ENCODE measurements around the gene SEC14L5.

The SEC14L5 gene

GRCh38 chr16:5005916-5006315 lies 47.8 kb downstream of the SEC14L5 start:
- Histone ChIP-seq H3K4me3 (ENCODE audit: low read length) (no peak overlapping the region), H3K27me3 (replicated peaks; ENCODE audit: control insufficient read depth, insufficient read depth, low read length) (peaks cover 29% of the 10 kb centered on the region), H3K36me3 (ENCODE audit: control insufficient read depth, insufficient read depth, low read length, severe bottlenecking) (no peaks in the 10 kb centered on the region), H3K4me1 (ENCODE audit: control insufficient read depth, insufficient read depth, low read length) (no peaks in the 10 kb centered on the region), H3K9me3 (ENCODE audit: control insufficient read depth, low read length) (no peaks in the 10 kb centered on the region), H3K9ac (ENCODE audit: low read length) (no peak overlapping the region)
- no peak for DNase-seq (ENCODE audit: low read depth)

- DNase-seq (ENCODE audit: low read depth), result no peak
- Histone ChIP-seq H3K27me3 (replicated peaks; ENCODE audit: control insufficient read depth, insufficient read depth, low read length) (peaks cover 35% of the 10 kb centered on the region), H3K36me3 (ENCODE audit: control insufficient read depth, insufficient read depth, low read length, severe bottlenecking) (no peaks in the 10 kb centered on the region), H3K9ac (ENCODE audit: low read length) (no peak overlapping the region), H3K9me3 (ENCODE audit: control insufficient read depth, low read length) (no peaks in the 10 kb centered on the region), H3K4me1 (ENCODE audit: control insufficient read depth, insufficient read depth, low read length) (no peaks in the 10 kb centered on the region), H3K4me3 (ENCODE audit: low read length) (no peak overlapping the region)
These were observed 48.4 kb downstream of the SEC14L5 start for GRCh38 chr16:5006348-5007193.

GRCh38 chr16:5007256-5007655 lies 49.1 kb downstream of the SEC14L5 start:
- Histone ChIP-seq H3K4me3 (ENCODE audit: low read length) (no peak overlapping the region), H3K36me3 (ENCODE audit: control insufficient read depth, insufficient read depth, low read length, severe bottlenecking) (no peaks in the 10 kb centered on the region), H3K9me3 (ENCODE audit: control insufficient read depth, low read length) (no peaks in the 10 kb centered on the region), H3K9ac (ENCODE audit: low read length) (no peak overlapping the region), H3K27me3 (replicated peaks; ENCODE audit: control insufficient read depth, insufficient read depth, low read length) (peaks cover 39% of the 10 kb centered on the region), H3K4me1 (ENCODE audit: control insufficient read depth, insufficient read depth, low read length) (no peaks in the 10 kb centered on the region)
- no peak for DNase-seq (ENCODE audit: low read depth)

GRCh38 chr16:5008311-5008731 lies 50.2 kb downstream of the SEC14L5 start:
- H3K4me1 ChIP-seq (ENCODE audit: control insufficient read depth, insufficient read depth, low read length), result no peaks in the 10 kb centered on the region
- no peak overlapping the region for H3K9ac ChIP-seq (ENCODE audit: low read length)
- DNase-seq (ENCODE audit: low read depth), result no peak
- peaks cover 36% of the 10 kb centered on the region for H3K27me3 ChIP-seq (replicated peaks; ENCODE audit: control insufficient read depth, insufficient read depth, low read length)
- no peaks in the 10 kb centered on the region for H3K9me3 ChIP-seq (ENCODE audit: control insufficient read depth, low read length)
- no peaks in the 10 kb centered on the region for H3K36me3 ChIP-seq (ENCODE audit: control insufficient read depth, insufficient read depth, low read length, severe bottlenecking)
- H3K4me3 ChIP-seq (ENCODE audit: low read length), result no peak overlapping the region

GRCh38 chr16:5010576-5011329 lies 52.6 kb downstream of the SEC14L5 start:
- H3K9me3 ChIP-seq (ENCODE audit: control insufficient read depth, low read length), result no peaks in the 10 kb centered on the region
- DNase-seq (ENCODE audit: low read depth), result no peak

GRCh38 chr16:5011637-5012036 lies 53.5 kb downstream of the SEC14L5 start:
- Histone ChIP-seq H3K9me3 (ENCODE audit: control insufficient read depth, low read length) (no peaks in the 10 kb centered on the region), H3K27me3 (replicated peaks; ENCODE audit: control insufficient read depth, insufficient read depth, low read length) (peaks cover 35% of the 10 kb centered on the region), H3K9ac (ENCODE audit: low read length) (no peak overlapping the region), H3K4me3 (ENCODE audit: low read length) (no peak overlapping the region), H3K36me3 (ENCODE audit: control insufficient read depth, insufficient read depth, low read length, severe bottlenecking) (no peaks in the 10 kb centered on the region), H3K4me1 (ENCODE audit: control insufficient read depth, insufficient read depth, low read length) (no peaks in the 10 kb centered on the region)
- no peak for DNase-seq (ENCODE audit: low read depth)

More at GRCh38 chr16:5010576-5011329, 52.6 kb downstream of the SEC14L5 start:
- H3K27me3 ChIP-seq (replicated peaks; ENCODE audit: control insufficient read depth, insufficient read depth, low read length), result peaks cover 29% of the 10 kb centered on the region
- no peak overlapping the region for H3K4me3 ChIP-seq (ENCODE audit: low read length)
- H3K4me1 ChIP-seq (ENCODE audit: control insufficient read depth, insufficient read depth, low read length), result no peaks in the 10 kb centered on the region
- no peak overlapping the region for H3K9ac ChIP-seq (ENCODE audit: low read length)
- H3K36me3 ChIP-seq (ENCODE audit: control insufficient read depth, insufficient read depth, low read length, severe bottlenecking), result no peaks in the 10 kb centered on the region

GRCh38 chr16:5012887-5013286 lies 54.8 kb downstream of the SEC14L5 start:
- Histone ChIP-seq H3K27me3 (replicated peaks; ENCODE audit: control insufficient read depth, insufficient read depth, low read length) (peaks cover 47% of the 10 kb centered on the region), H3K4me1 (ENCODE audit: control insufficient read depth, insufficient read depth, low read length) (no peaks in the 10 kb centered on the region)

GRCh38 chr16:5015351-5015750 lies 57.2 kb downstream of the SEC14L5 start:
- peaks cover 54% of the 10 kb centered on the region for H3K27me3 ChIP-seq (replicated peaks; ENCODE audit: control insufficient read depth, insufficient read depth, low read length)
- H3K4me3 ChIP-seq (ENCODE audit: low read length), result no peak overlapping the region
- DNase-seq (ENCODE audit: low read depth), result no peak

More at GRCh38 chr16:5012887-5013286, 54.8 kb downstream of the SEC14L5 start:
- H3K9ac ChIP-seq (ENCODE audit: low read length), result no peak overlapping the region
- H3K4me3 ChIP-seq (ENCODE audit: low read length), result no peak overlapping the region
- no peaks in the 10 kb centered on the region for H3K9me3 ChIP-seq (ENCODE audit: control insufficient read depth, low read length)
- no peak for DNase-seq (ENCODE audit: low read depth)
- no peaks in the 10 kb centered on the region for H3K36me3 ChIP-seq (ENCODE audit: control insufficient read depth, insufficient read depth, low read length, severe bottlenecking)

GRCh38 chr16:5015887-5016286 lies 57.8 kb downstream of the SEC14L5 start:
- DNase-seq (ENCODE audit: low read depth), result no peak
- no peaks in the 10 kb centered on the region for H3K36me3 ChIP-seq (ENCODE audit: control insufficient read depth, insufficient read depth, low read length, severe bottlenecking)
- H3K27me3 ChIP-seq (replicated peaks; ENCODE audit: control insufficient read depth, insufficient read depth, low read length), result peaks cover 53% of the 10 kb centered on the region
- H3K9ac ChIP-seq (ENCODE audit: low read length), result no peak overlapping the region
- no peak overlapping the region for H3K4me3 ChIP-seq (ENCODE audit: low read length)
- H3K4me1 ChIP-seq (ENCODE audit: control insufficient read depth, insufficient read depth, low read length), result no peaks in the 10 kb centered on the region
- H3K9me3 ChIP-seq (ENCODE audit: control insufficient read depth, low read length), result no peaks in the 10 kb centered on the region

More at GRCh38 chr16:5015351-5015750, 57.2 kb downstream of the SEC14L5 start:
- Histone ChIP-seq H3K4me1 (ENCODE audit: control insufficient read depth, insufficient read depth, low read length) (no peaks in the 10 kb centered on the region), H3K9me3 (ENCODE audit: control insufficient read depth, low read length) (no peaks in the 10 kb centered on the region), H3K36me3 (ENCODE audit: control insufficient read depth, insufficient read depth, low read length, severe bottlenecking) (no peaks in the 10 kb centered on the region), H3K9ac (ENCODE audit: low read length) (no peak overlapping the region)

- no peaks in the 10 kb centered on the region for H3K9me3 ChIP-seq (ENCODE audit: control insufficient read depth, low read length)
- no peaks in the 10 kb centered on the region for H3K4me1 ChIP-seq (ENCODE audit: control insufficient read depth, insufficient read depth, low read length)
- DNase-seq (ENCODE audit: low read depth), result no peak
- no peak overlapping the region for H3K9ac ChIP-seq (ENCODE audit: low read length)
- H3K36me3 ChIP-seq (ENCODE audit: control insufficient read depth, insufficient read depth, low read length, severe bottlenecking), result no peaks in the 10 kb centered on the region
- no peak overlapping the region for H3K4me3 ChIP-seq (ENCODE audit: low read length)
- H3K27me3 ChIP-seq (replicated peaks; ENCODE audit: control insufficient read depth, insufficient read depth, low read length), result peaks cover 54% of the 10 kb centered on the region
These were observed 59.0 kb downstream of the SEC14L5 start for GRCh38 chr16:5016967-5017677.

GRCh38 chr16:5017678-5017969 lies 59.5 kb downstream of the SEC14L5 start:
- no peaks in the 10 kb centered on the region for H3K9me3 ChIP-seq (ENCODE audit: control insufficient read depth, low read length)
- H3K36me3 ChIP-seq (ENCODE audit: control insufficient read depth, insufficient read depth, low read length, severe bottlenecking), result no peaks in the 10 kb centered on the region
- H3K27me3 ChIP-seq (replicated peaks; ENCODE audit: control insufficient read depth, insufficient read depth, low read length), result peaks cover 58% of the 10 kb centered on the region
- no peak overlapping the region for H3K9ac ChIP-seq (ENCODE audit: low read length)
- no peak for DNase-seq (ENCODE audit: low read depth)
- no peak overlapping the region for H3K4me3 ChIP-seq (ENCODE audit: low read length)
- no peaks in the 10 kb centered on the region for H3K4me1 ChIP-seq (ENCODE audit: control insufficient read depth, insufficient read depth, low read length)
